Panc1 (cell line): ENCODE results near the gene CDH8. TPM values are rescaled to one million over a fixed set of nuclear protein-coding genes. Genes with fewer than 3 reads are reported as not detected.

ENCODE experiments used
- ATAC-seq: fragments of 200-7000 bp; cut with Tn5 transposase; 2 replicates; pipeline ENCODE4 v1.9.1; 2020; ENCODE audit warnings: mild to moderate bottlenecking, moderate library complexity
- BruUV-seq: library from RNA; stranded (reverse); fragments of 400-500 nt; replicated peaks from 2 replicates; lab custom pipeline; 2021; lab: Mats Ljungman, UMichigan
- CTCF ChIA-PET: fragments of 300-600 bp; sonication (Branson Sonifier 250); formaldehyde crosslinking; loops from one replicate; lab custom pipeline; 2022; ENCODE audit warnings: antibody characterized with exemption; lab: Charles Lee
- POLR2A ChIA-PET: fragments of 300-600 bp; sonication (Branson Sonifier 250); formaldehyde crosslinking; loops from one replicate; lab custom pipeline; 2022; ENCODE audit warnings: antibody characterized with exemption; lab: Charles Lee
- DNase-seq: peaks from one replicate; pipeline ENCODE4 v3.0.0-alpha.2; 2010; ENCODE audit warnings: low read depth, low spot score
- H3K27ac ChIP-seq: 2 replicates; pipeline ENCODE4 v1.5.1; 2011; ENCODE audit warnings: mild to moderate bottlenecking, low read length, inconsistent platforms
- H3K27me3 ChIP-seq: fragments of 200-500 bp; sonication (Bioruptor generic); 2 replicates; pipeline ENCODE4 v1.6.0; 2014; ENCODE audit warnings: low read length, inconsistent platforms; ENCODE audit not compliant: control insufficient read depth, insufficient read depth
- H3K36me3 ChIP-seq: fragments of 200-500 bp; sonication (Bioruptor generic); 2 replicates; pipeline ENCODE4 v1.5.1; 2014; ENCODE audit warnings: inconsistent platforms, mild to moderate bottlenecking, low read length, moderate library complexity; ENCODE audit not compliant: control insufficient read depth, insufficient read depth
- H3K4me1 ChIP-seq: 2 replicates; pipeline ENCODE4 v1.5.1; 2011; ENCODE audit warnings: inconsistent platforms, mild to moderate bottlenecking, low read length, moderate library complexity; ENCODE audit not compliant: control insufficient read depth, insufficient read depth
- H3K4me3 ChIP-seq, 2 experiments: 2 replicates each; pipeline ENCODE4 v1.5.1; 2011 to 2012; ENCODE audit warnings: low read depth in 2 of 2, low read length in 2 of 2, mild to moderate bottlenecking in 2 of 2, inconsistent platforms in 1 of 2, moderate library complexity in 1 of 2
- H3K9me3 ChIP-seq: fragments of 200-500 bp; sonication (Bioruptor generic); 2 replicates; pipeline ENCODE4 v1.5.1; 2014; ENCODE audit warnings: low read depth, mild to moderate bottlenecking, inconsistent platforms, low read length, moderate library complexity; ENCODE audit not compliant: control insufficient read depth, insufficient read depth
- POLR2AphosphoS5 ChIP-seq: IDR thresholded peaks from 2 replicates; pipeline ENCODE4 v1.6.1; 2012; ENCODE audit warnings: mild to moderate bottlenecking, low read depth, low read length, moderate library complexity
- SIN3A ChIP-seq: IDR thresholded peaks from 2 replicates; pipeline ENCODE4 v1.6.1; 2012; ENCODE audit warnings: low read depth, mild to moderate bottlenecking, low read length, moderate library complexity, borderline replicate concordance; ENCODE audit not compliant: insufficient read depth
- TCF7L2 ChIP-seq: IDR thresholded peaks from 2 replicates; pipeline ENCODE4 v1.6.1; 2011; ENCODE audit warnings: mild to moderate bottlenecking, low read depth, low read length, inconsistent platforms
- in situ Hi-C: cut with HindIII; loops from 2 replicates; pipeline ENCODE4 v1.10.0; 2016; ENCODE audit warnings: low sequenced_read_pairs, low pct_unique_long_range_greater_than_20kb
- intact Hi-C: fragments of 100-400 bp; cut with micrococcal nuclease; formaldehyde crosslinking; loops from one replicate; pipeline ENCODE4 v1.10.0; 2022; ENCODE audit not compliant: unreplicated experiment
- total RNA-seq: library from RNA; stranded (reverse); gene quantifications from one replicate; pipeline ENCODE4 v1.2.1, GENCODE V29; 2021; ENCODE audit not compliant: unreplicated experiment
- TF ChIP-seq, protein P1 (sequence below): fragments of 450-650 bp; IDR thresholded peaks from 2 replicates; pipeline ENCODE4 v1.5.1; 2017; ENCODE audit warnings: mild to moderate bottlenecking
- TF ChIP-seq, protein P2 (sequence below), 2 experiments: IDR thresholded peaks; 2 replicates each; pipeline ENCODE4 v1.6.1; 2011 to 2012; ENCODE audit warnings: low read depth in 2 of 2, control low read depth in 1 of 2, low read length in 1 of 2, mild to moderate bottlenecking in 1 of 2, moderate library complexity in 1 of 2; ENCODE audit not compliant: insufficient read depth in 1 of 2

CDH8 gene
- total RNA-seq, 1 experiment from 2014 or later, result 0.21 TPM

DNA sequence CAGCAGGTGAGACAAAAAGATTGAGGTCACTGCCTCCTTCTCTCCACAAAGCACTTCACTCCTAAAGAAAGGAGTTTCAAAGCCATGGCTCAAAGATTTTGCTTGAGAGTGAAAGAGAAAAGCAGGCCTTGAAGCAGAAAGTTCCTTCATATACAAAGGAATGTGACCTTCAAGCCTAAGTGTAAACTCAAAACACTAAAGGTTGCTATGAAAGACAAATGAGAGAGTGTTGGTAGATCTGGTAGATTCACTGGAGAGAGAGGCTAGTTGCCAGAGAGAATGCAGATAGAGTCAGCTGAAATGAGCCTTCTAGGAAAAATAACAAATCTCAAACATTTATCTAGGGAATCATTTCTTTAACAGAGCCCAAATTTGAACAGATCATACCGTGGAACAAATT is 305.2 kb downstream of the CDH8 start:
- POLR2A ChIA-PET, result no interaction called here
- Histone ChIP-seq H3K27ac (no peak overlapping the region), H3K36me3 (no peaks in the 10 kb centered on the region), H3K27me3 (no peaks in the 10 kb centered on the region), H3K9me3 (no peaks in the 10 kb centered on the region), H3K4me3 (no peak overlapping the region), H3K4me1 (no peaks in the 10 kb centered on the region)
- no TSS peak for BruUV-seq
- TF ChIP-seq, protein P1, sequence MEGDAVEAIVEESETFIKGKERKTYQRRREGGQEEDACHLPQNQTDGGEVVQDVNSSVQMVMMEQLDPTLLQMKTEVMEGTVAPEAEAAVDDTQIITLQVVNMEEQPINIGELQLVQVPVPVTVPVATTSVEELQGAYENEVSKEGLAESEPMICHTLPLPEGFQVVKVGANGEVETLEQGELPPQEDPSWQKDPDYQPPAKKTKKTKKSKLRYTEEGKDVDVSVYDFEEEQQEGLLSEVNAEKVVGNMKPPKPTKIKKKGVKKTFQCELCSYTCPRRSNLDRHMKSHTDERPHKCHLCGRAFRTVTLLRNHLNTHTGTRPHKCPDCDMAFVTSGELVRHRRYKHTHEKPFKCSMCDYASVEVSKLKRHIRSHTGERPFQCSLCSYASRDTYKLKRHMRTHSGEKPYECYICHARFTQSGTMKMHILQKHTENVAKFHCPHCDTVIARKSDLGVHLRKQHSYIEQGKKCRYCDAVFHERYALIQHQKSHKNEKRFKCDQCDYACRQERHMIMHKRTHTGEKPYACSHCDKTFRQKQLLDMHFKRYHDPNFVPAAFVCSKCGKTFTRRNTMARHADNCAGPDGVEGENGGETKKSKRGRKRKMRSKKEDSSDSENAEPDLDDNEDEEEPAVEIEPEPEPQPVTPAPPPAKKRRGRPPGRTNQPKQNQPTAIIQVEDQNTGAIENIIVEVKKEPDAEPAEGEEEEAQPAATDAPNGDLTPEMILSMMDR, result no peak
- TF ChIP-seq POLR2AphosphoS5 (no peak), SIN3A (no peak), TCF7L2 (no peak)
- TF ChIP-seq, protein P2, sequence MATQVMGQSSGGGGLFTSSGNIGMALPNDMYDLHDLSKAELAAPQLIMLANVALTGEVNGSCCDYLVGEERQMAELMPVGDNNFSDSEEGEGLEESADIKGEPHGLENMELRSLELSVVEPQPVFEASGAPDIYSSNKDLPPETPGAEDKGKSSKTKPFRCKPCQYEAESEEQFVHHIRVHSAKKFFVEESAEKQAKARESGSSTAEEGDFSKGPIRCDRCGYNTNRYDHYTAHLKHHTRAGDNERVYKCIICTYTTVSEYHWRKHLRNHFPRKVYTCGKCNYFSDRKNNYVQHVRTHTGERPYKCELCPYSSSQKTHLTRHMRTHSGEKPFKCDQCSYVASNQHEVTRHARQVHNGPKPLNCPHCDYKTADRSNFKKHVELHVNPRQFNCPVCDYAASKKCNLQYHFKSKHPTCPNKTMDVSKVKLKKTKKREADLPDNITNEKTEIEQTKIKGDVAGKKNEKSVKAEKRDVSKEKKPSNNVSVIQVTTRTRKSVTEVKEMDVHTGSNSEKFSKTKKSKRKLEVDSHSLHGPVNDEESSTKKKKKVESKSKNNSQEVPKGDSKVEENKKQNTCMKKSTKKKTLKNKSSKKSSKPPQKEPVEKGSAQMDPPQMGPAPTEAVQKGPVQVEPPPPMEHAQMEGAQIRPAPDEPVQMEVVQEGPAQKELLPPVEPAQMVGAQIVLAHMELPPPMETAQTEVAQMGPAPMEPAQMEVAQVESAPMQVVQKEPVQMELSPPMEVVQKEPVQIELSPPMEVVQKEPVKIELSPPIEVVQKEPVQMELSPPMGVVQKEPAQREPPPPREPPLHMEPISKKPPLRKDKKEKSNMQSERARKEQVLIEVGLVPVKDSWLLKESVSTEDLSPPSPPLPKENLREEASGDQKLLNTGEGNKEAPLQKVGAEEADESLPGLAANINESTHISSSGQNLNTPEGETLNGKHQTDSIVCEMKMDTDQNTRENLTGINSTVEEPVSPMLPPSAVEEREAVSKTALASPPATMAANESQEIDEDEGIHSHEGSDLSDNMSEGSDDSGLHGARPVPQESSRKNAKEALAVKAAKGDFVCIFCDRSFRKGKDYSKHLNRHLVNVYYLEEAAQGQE (IDR thresholded peaks at IDR 0.05; ENCODE audit: insufficient read depth in 1 of 2, low read depth in 2 of 2, low read length in 1 of 2), result no peak
- no peak for ATAC-seq
- in situ Hi-C loops, result no loop called here
- no peak for DNase-seq
- intact Hi-C loops, result no loop called here
- CTCF ChIA-PET, result no interaction called here

DNA sequence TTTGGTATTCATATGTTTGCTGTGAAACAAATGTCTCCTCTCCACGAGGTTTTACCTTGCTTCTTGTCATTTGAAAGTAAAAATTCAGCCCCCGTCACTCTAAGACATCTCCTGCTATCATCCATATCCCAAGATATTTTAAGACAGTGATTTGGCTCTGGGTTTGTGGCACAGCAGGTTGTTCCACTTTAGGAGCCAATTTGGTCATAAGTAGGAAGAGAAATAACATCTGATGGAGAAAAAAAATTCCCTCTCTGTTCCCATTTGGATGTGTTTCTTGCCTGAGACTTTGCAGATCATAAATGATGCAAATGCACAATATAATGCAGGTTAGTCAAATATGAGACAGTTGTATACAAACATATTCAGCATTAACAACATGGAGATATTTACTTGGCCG is 309.5 kb downstream of the CDH8 start:
- Histone ChIP-seq H3K36me3 (no peaks in the 10 kb centered on the region), H3K4me1 (no peaks in the 10 kb centered on the region), H3K27ac (no peak overlapping the region), H3K4me3 (no peak overlapping the region), H3K9me3 (no peaks in the 10 kb centered on the region), H3K27me3 (no peaks in the 10 kb centered on the region)
- BruUV-seq, result no TSS peak
- ATAC-seq, result no peak
- no peak for DNase-seq
- ChIA-PET CTCF (no interaction called here), POLR2A (no interaction called here)
- intact Hi-C loops, result no loop called here
- TF ChIP-seq SIN3A (no peak), POLR2AphosphoS5 (no peak), TCF7L2 (no peak)
- TF ChIP-seq, protein P2 (IDR thresholded peaks at IDR 0.05; ENCODE audit: insufficient read depth in 1 of 2, low read depth in 2 of 2, low read length in 1 of 2), result no peak
- TF ChIP-seq, protein P1, result no peak
- in situ Hi-C loops, result no loop called here
